SU-DHL-6 (cell line): ENCODE results near the gene GLOD5.

Experiments
- CTCF ChIP-seq: fragments of 200-600 bp; sonication (generic); IDR thresholded peaks from one replicate; pipeline ENCODE4 v1.5.1; 2017; ENCODE audit warnings: antibody characterized with exemption, mild to moderate bottlenecking, low read length, moderate library complexity; ENCODE audit not compliant: insufficient read depth, poor library complexity, severe bottlenecking
- EZH2phosphoT487 ChIP-seq: fragments of 200-600 bp; sonication (generic), shearing (Covaris generic); conservative IDR thresholded peaks from 2 replicates; pipeline ENCODE4 v1.6.1; 2018; ENCODE audit warnings: mild to moderate bottlenecking, antibody characterized with exemption, low read length, moderate library complexity, mixed read lengths

GRCh38 chrX:48719958-48720357, 41.6 kb upstream of the GLOD5 start:
- no peak for TF ChIP-seq CTCF
- TF ChIP-seq EZH2phosphoT487, result no peak
